Duodenal mucosa (tissue), 2 donors: Measurements from ENCODE around the gene FSIP1.

Source experiments
- H3K27ac ChIP-seq: one replicate; pipeline ENCODE4 v1.7.0; 2013; ENCODE audit warnings: low read depth, low read length
- H3K27me3 ChIP-seq, 2 donors: one replicate each; pipeline ENCODE4 v1.7.0; 2013; ENCODE audit warnings: low read length in 2 of 2, control low read depth in 1 of 2; ENCODE audit not compliant: insufficient read depth in 2 of 2, control insufficient read depth in 1 of 2
- H3K36me3 ChIP-seq, 2 donors: one replicate each; pipeline ENCODE4 v1.7.0; 2013; ENCODE audit warnings: low read length in 2 of 2, control low read depth in 1 of 2; ENCODE audit not compliant: insufficient read depth in 2 of 2, control insufficient read depth in 1 of 2
- H3K4me1 ChIP-seq, 2 donors: one replicate each; pipeline ENCODE4 v1.7.0; 2013; ENCODE audit warnings: low read length in 2 of 2, control low read depth in 1 of 2; ENCODE audit not compliant: insufficient read depth in 2 of 2, control insufficient read depth in 1 of 2
- H3K4me3 ChIP-seq, 2 donors: one replicate each; pipeline ENCODE4 v1.7.0; 2013; ENCODE audit warnings: low read length in 2 of 2, low read depth in 1 of 2
- H3K9ac ChIP-seq, 2 donors: one replicate each; pipeline ENCODE4 v1.7.0; 2013; ENCODE audit warnings: low read length in 2 of 2, low read depth in 1 of 2
- H3K9me3 ChIP-seq, 2 donors: one replicate each; pipeline ENCODE4 v1.7.0; 2013; ENCODE audit warnings: low read length in 2 of 2, control low read depth in 1 of 2; ENCODE audit not compliant: control insufficient read depth in 1 of 2

FSIP1 gene

DNA sequence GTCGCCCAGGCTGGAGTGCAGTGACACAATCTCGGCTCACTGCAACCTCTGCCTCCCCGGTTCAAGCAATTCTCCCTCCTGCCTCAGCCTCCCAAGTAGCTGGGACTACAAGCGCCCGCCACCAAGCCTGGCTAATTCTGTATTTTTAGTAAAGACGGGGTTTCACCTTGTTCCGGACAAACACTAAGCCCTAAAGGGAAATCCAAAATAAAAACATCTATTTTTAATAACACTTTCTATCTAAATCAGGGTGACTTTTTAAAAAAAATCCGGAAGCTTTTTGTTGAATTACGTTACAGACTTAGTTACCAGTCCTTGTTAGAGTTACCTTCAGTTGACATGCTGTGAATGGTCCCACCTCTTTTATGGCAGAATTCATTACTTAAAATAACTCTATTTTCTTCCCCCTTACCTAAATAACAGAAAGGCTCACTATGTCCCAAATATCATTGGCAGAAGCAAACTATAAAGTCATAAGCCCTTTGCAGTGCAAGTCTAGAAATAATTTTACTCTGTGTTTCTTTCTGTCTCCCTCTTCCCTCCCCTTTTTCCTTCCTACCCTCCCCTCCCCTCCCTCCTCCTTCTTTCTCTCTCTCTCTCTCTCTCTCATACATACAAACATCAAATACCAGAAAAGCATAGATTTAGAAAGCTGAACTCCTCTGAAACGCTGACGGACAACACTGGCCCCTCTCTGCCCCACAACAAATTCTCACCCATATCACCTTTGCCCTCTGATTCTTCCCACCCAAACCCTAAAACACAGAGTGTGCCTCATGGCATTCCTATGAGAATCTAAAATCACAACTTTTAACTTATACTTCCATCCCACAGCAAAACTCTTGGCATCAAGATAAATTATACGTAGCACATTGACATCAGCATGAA is 183.4 kb downstream of the FSIP1 start:
- Histone ChIP-seq H3K4me1 (no peaks in the 10 kb centered on the region), H3K9me3 (no peaks in the 10 kb centered on the region), H3K27me3 (no peaks in the 10 kb centered on the region), H3K36me3 (peaks cover 0 to 3% of the 10 kb centered on the region in 2 donors), H3K9ac (no peak overlapping the region), H3K27ac (no peak overlapping the region), H3K4me3 (no peak overlapping the region)

DNA sequence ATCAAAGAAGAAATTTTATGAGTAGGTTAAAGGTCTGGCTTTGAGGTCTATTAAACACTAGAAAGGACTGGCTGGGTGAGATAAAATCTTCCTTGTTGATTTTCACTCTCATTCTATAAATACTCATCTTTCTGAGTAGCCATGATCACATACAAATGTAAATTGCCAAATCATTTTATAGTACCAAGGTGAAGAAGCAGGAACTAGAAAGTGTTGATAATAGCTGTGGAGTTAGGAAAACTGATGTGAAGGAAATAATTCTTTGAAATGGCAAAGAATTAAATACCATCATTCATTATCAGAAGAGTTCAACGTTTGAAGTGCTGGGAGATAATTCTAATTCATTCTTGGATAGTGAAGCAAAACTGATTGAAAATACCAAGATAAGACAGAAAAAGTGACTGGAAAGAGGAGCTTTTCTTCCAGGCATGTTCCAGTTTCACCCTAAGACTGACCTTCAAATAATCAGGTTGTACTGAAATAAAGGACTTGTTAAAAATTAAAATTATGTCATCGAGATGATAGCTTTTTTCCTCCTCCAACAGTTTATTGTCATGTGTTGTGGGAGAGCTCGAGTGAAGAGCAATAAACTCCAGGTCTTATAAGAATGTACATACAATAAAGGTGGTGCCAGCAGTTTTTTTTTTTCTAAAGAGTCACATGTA is 184.3 kb downstream of the FSIP1 start:
- Histone ChIP-seq H3K4me3 (no peak overlapping the region), H3K9ac (no peak overlapping the region), H3K27ac (no peak overlapping the region), H3K27me3 (no peaks in the 10 kb centered on the region), H3K36me3 (peaks cover 3 to 8% of the 10 kb centered on the region in 2 donors), H3K9me3 (no peaks in the 10 kb centered on the region), H3K4me1 (no peaks in the 10 kb centered on the region)

DNA sequence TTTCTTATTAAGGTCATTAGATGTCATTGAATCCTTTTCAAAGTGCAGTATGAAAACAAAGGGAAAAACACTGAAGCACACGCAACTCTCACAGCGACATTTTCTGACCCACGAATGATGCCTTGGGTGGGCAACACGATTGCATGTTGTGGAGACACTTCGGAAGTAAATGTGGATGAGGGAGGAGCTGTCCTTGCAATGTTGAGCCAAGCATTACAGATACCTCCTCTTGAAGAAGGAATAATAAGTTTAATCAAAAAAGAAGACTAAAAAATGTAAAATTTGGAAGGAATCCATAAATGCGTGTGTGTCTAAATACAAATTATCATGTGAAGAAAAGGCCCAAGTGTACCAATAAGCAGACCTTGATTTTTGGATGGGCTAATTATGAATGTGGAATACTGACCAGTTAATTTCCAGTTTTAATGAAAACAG is 184.9 kb downstream of the FSIP1 start:
- H3K36me3 ChIP-seq: peaks cover 3 to 13% of the 10 kb centered on the region in 2 donors
- H3K9ac ChIP-seq: no peak overlapping the region
- no peak overlapping the region for H3K27ac ChIP-seq
- no peaks in the 10 kb centered on the region for H3K4me1 ChIP-seq
- H3K4me3 ChIP-seq: no peak overlapping the region
- no peaks in the 10 kb centered on the region for H3K27me3 ChIP-seq
- no peaks in the 10 kb centered on the region for H3K9me3 ChIP-seq

DNA sequence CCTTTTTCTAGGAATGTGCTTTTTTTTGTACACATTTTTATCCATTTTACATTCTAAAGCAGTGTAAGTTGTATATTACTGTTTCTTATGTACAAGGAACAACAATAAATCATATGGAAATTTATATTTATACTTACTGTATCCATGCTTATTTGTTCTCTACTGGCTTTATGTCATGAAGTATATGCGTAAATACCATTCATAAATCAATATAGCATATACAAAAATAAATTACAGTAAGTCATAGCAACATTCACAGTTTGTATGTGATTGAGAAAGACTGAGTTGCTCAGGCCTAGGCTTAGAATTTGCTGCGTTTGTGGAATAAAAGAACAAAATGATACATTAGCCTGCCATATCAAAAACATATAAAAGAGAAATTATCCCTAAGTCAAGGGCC is 185.3 kb downstream of the FSIP1 start:
- no peak overlapping the region for H3K4me3 ChIP-seq
- H3K4me1 ChIP-seq: no peaks in the 10 kb centered on the region
- no peaks in the 10 kb centered on the region for H3K9me3 ChIP-seq
- H3K27me3 ChIP-seq: no peaks in the 10 kb centered on the region
- peaks cover 3 to 17% of the 10 kb centered on the region in 2 donors for H3K36me3 ChIP-seq
- H3K9ac ChIP-seq: no peak overlapping the region
- H3K27ac ChIP-seq: no peak overlapping the region

DNA sequence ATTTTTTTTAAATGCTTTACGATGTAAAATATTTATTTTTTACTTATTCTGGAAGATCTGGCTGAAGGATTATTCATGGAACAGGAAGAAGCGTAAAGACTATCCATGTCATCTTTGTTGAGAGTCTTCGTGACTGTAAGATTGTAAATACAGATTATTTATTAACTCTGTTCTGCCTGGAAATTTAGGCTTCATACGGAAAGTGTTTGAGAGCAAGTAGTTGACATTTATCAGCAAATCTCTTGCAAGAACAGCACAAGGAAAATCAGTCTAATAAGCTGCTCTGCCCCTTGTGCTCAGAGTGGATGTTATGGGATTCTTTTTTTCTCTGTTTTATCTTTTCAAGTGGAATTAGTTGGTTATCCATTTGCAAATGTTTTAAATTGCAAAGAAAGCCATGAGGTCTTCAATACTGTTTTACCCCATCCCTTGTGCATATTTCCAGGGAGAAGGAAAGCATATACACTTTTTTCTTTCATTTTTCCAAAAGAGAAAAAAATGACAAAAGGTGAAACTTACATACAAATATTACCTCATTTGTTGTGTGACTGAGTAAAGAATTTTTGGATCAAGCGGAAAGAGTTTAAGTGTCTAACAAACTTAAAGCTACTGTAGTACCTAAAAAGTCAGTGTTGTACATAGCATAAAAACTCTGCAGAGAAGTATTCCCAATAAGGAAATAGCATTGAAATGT is 186.1 kb downstream of the FSIP1 start:
- no peak overlapping the region for H3K4me3 ChIP-seq
- H3K9me3 ChIP-seq: no peaks in the 10 kb centered on the region
- no peak overlapping the region for H3K9ac ChIP-seq
- no peaks in the 10 kb centered on the region for H3K27me3 ChIP-seq
- H3K27ac ChIP-seq: no peak overlapping the region
- no peaks in the 10 kb centered on the region for H3K4me1 ChIP-seq
- H3K36me3 ChIP-seq: peaks cover 3 to 19% of the 10 kb centered on the region in 2 donors

DNA sequence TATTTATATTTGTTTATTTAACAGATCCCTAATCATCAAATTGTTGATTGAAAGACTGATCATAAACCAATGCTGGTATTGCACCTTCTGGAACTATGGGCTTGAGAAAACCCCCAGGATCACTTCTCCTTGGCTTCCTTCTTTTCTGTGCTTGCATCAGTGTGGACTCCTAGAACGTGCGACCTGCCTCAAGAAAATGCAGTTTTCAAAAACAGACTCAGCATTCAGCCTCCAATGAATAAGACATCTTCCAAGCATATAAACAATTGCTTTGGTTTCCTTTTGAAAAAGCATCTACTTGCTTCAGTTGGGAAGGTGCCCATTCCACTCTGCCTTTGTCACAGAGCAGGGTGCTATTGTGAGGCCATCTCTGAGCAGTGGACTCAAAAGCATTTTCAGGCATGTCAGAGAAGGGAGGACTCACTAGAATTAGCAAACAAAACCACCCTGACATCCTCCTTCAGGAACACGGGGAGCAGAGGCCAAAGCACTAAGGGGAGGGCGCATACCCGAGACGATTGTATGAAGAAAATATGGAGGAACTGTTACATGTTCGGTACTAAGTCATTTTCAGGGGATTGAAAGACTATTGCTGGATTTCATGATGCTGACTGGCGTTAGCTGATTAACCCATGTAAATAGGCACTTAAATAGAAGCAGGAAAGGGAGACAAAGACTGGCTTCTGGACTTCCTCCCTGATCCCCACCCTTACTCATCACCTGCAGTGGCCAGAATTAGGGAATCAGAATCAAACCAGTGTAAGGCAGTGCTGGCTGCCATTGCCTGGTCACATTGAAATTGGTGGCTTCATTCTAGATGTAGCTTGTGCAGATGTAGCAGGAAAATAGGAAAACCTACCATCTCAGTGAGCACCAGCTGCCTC is 187.1 kb downstream of the FSIP1 start:
- Histone ChIP-seq H3K9me3 (no peaks in the 10 kb centered on the region), H3K36me3 (peaks cover 3 to 27% of the 10 kb centered on the region in 2 donors), H3K4me3 (no peak overlapping the region), H3K4me1 (no peaks in the 10 kb centered on the region), H3K27ac (no peak overlapping the region), H3K9ac (no peak overlapping the region), H3K27me3 (no peaks in the 10 kb centered on the region)

DNA sequence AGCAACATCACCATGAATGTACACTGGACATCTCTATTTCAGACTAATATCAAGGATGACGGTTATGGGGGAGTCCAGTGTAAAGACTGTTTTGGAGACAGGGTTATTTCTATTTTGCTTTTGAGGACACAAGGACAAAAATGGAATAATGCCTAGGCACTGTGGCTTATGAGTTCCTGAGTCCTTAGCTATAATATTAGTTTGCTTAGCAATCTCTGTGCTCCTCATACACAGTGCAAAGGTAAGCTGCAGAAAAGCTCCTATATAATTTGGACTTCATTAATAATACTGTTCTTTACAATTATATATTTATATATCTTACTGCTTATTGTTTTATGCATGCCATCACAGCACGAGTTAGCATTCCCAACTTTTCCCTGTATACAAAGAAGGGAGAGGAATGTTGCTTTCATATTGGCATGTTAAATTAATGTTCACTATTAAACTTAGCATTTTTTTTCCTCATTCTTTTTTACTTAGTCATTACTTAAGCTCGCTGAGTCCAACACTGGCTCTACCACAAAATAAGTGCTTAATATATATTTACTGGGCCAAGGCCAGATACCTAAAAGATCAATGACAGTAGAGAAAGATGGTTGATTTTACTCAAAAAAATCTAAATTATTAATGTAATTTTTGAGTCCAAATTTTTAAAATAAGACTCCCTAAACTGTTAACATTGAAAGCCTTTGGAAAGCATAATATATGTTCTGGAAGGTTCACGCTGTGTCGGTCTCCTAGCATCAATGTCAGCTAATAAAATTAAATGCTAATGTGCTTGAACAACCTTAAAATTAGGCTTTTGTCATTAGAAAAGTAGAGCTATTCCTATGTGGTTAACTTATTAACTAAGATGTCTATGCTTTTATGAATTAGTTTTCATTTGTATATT is 187.9 kb downstream of the FSIP1 start:
- H3K36me3 ChIP-seq: peaks cover 3 to 29% of the 10 kb centered on the region in 2 donors
- H3K27ac ChIP-seq: no peak overlapping the region
- H3K27me3 ChIP-seq: no peaks in the 10 kb centered on the region
- H3K9ac ChIP-seq: no peak overlapping the region
- no peaks in the 10 kb centered on the region for H3K4me1 ChIP-seq
- H3K9me3 ChIP-seq: no peaks in the 10 kb centered on the region
- no peak overlapping the region for H3K4me3 ChIP-seq

DNA sequence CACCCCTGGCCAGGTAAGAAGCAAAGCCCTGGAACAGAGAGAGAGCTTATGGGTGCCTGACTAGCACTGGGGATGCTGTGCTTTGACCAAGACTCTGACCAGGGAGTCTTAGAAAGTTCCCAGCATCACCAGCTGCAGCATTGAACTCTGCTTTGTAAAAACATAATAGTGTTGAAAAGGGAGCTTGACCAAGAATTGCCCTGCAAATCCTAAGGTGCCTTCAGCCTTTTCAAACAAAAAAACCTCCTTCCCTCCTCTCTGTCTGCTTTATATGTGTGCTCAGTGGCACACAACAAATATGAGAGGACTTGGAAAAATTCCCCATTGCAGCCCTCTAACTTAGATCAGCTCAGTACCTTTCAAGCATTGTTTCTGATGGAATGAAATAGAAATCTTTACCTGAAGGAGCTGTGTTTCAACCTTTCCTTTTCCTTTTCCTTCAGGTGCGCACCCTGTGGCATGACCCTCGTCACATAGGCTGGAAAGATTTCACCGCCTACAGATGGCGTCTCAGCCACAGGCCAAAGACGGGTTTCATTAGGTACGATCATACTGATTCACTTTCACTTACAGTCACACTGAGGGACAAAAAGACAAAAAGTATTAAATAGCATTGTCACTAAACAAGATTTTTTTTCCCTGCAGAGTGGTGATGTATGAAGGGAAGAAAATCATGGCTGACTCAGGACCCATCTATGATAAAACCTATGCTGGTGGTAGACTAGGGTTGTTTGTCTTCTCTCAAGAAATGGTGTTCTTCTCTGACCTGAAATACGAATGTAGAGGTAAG is 188.8 kb downstream of the FSIP1 start:
- H3K4me1 ChIP-seq: no peaks in the 10 kb centered on the region
- no peak overlapping the region for H3K9ac ChIP-seq
- no peak overlapping the region for H3K4me3 ChIP-seq
- H3K27ac ChIP-seq: no peak overlapping the region
- H3K27me3 ChIP-seq: no peaks in the 10 kb centered on the region
- H3K36me3 ChIP-seq: peaks cover 3 to 31% of the 10 kb centered on the region in 2 donors
- H3K9me3 ChIP-seq: no peaks in the 10 kb centered on the region
